Suppressor macrophage treated with lipopolysaccharide for 1 hour (primary cell): Measurements from ENCODE around the gene PTPN1.
"Not testable (repeated sequence)": the region's sequence is repeated elsewhere in the genome, so short reads cannot be mapped to it uniquely, and the experiment has no call there.

Source experiments
- DNase-seq, 3 donors: peaks; one replicate each; pipeline ENCODE4 v3.0.0-alpha.2; 2020 to 2022

PTPN1 gene

DNA sequence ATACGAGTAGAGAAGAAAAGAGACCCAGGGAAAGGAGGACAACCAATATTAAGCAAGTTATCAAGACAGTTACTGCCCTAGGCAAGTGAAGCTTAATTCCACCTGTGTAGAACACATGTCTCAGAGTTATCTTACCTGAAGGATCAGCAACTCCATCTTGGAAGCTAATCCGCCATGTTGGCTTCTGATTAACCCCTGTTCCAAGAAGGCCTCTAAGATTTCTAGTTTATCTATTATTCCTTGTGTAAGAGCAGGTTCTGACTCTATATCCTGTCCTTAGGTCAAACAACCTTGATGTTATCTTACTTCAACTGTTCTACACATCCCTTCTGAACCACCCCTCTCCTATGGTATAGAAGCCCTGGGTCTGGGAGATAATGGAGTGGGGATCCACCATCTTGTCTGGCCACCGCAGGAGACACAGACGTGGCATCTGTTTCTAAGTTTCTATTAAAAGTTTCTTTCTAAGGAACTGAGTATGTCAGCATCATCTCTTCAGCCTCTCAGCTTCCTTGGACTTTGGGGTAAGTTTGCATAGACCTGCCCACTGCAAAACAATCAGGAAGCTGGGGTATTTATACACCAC, 27.7 kb upstream of the PTPN1 start:
- DNase-seq: peak in 2 of 3 donors; percentile 26 to 51

DNA sequence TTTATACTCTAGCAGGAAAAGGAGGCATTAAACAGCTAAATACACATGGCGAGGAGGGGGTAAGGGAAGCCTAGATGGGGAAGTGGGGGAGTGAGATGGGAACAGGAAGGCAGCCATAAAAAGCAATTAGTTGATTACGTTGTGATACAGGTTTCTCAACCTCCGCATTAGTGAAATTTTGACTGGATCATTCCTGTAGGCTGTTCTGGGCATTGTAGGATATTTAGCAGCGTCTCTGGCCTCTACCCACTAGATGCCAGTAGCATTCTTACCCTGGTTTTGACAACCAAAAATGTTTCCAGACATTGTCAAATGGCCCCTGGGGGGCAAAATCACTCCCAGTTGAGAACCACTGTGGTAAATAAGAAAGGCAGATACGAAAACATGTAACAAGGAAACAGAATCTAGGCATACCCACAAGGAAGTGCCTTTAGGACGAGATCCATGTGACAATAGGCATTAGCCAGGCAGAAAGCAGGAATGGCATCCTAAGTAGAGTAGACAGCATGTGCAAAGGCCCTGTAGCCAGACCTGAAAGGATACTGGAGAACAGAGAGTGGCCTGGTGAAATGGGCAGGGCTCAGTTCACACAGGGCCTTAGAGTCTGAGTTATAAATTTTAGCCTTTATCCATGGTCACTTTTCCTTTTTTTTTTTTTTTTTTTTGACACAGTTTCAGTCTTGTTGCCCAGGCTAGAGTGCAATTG, 25.8 kb upstream of the PTPN1 start:
- DNase-seq: peak; percentile 77 to 90 (median 85)

DNA sequence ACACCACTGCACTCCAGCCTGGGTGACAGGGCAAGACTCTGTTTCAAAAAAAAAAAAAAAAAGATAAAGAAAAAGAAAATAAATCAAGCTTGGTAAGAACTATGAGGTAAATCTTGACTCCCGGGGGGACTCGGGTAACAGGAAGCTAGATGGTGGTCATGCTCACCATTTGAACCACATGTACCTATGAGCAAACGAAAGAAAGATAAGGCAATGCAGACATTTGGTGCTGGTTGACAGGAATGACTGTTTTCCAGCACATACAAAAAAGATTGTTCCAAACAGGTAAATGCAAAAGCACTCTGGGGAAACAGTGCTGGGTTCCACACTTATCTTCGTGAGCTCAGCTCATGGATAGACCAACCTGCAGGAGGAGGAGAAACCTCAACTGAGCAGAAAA, 22.8 kb upstream of the PTPN1 start:
- DNase-seq: no peak

DNA sequence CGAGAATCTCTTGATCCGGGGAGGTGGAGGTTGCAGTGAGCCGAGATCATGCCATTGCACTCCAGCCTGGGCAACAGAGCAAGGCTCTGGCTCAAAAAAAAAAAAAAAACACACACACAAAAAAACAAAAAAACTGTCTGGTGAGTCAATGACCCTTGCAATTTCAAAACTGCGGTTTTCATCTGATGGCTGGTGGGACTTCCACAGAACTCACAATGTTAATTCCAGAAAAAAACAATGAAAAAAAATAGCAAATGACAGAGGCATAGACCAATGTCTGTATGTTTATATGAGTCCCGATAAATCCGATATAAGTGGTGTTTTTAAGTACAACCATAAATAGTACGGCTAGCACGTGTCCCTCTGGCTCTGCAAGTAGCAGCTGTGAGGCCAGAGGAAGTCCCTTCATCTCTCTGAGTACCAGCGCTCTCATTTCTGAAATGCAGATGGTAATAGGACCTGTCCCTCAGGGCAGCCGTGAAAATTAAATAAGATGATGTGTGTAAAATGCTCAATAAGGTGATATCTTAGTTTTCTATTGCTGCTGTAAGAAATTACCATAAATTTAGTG, 21.9 kb upstream of the PTPN1 start:
- peak in 1 of 3 donors; percentile 68 for DNase-seq

DNA sequence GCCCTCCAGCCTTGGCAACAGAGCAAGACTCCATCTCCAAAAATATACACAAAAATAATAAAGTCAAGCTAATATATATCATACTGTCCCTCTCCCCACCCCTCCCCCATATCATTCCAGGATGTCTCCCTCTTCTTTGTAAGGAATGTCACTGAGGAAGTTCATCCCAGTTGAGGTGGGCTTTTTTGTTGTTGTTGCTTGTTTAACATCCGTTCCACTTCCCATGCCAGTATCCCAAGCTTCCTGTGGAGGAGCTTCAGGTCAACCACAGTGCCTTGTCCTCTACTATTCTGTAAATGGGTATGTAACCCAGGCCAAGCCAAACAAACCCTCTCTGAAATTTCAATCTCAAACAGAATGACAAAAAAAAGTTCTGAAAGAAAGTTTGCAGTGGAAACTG, 19.0 kb upstream of the PTPN1 start:
- no peak for DNase-seq

DNA sequence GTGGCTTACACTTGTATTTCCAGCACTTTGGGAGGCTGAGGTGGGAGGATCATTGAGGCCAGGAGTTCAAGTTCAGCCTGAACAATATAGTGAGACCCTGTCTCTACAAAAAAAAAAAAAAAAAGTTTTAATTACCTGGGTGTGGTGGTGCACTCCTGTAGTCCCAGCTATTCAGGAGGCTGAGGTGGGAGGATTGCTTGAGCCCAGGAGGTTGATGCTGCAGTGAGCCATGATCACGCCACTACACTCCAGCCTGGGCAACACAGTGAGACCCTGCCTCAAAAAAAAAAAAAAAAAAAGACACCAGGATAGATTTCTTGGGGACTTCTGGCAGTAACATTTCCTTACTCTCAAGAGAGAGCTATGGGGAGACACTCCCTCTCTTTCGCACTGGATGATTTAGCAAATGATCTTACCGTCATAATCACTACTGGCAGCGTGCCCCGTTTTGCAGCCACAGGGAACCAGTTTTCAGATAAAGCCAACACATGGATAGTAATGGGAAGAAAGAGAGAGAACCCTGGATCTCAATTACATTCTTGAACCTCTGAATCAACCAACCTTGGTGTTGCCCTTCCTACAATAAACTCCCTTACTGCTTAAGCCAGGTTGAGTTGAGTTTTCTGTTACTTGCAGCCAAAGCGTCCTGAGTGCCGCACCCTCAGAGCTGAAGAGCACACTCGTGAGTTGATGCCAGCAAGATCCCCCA, 18.1 kb upstream of the PTPN1 start:
- DNase-seq: no peak

DNA sequence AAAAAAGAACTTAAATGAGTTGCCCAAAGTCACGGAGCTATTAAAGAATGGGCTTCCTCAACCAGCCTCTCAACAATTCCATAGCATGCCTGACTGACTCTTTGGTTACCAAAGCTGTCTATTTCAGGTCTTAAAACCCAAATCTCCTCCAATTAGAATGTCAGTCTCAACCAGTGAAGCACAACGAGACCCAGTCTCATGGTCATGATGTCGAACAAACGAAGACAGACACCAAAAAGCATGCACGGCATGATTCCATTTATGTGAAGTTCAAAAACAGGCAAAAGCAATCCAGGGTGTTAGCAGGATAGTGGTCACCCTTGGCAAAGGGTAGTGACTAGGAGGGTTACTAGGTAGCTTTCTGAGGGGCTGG, 16.3 kb upstream of the PTPN1 start:
- no peak for DNase-seq

DNA sequence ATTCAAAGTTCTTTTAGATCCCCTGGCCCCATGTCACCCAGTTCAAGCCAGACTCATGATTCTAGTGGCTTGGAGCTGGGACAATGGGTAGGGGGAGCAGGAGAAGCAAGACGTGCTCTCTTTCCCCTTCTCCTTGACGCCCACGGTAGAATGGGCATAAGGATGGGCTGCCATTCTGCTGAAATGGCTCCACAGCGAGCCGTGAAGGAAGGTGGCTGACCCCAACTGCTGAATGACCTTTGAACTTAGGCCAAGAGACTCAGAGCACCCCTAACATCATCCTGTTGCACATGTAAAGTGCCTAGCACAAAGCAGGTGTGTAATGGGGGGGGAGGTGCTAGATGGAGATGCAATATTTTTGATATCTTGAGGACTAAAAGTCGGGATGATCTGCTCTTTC, 15.8 kb upstream of the PTPN1 start:
- DNase-seq: no peak

DNA sequence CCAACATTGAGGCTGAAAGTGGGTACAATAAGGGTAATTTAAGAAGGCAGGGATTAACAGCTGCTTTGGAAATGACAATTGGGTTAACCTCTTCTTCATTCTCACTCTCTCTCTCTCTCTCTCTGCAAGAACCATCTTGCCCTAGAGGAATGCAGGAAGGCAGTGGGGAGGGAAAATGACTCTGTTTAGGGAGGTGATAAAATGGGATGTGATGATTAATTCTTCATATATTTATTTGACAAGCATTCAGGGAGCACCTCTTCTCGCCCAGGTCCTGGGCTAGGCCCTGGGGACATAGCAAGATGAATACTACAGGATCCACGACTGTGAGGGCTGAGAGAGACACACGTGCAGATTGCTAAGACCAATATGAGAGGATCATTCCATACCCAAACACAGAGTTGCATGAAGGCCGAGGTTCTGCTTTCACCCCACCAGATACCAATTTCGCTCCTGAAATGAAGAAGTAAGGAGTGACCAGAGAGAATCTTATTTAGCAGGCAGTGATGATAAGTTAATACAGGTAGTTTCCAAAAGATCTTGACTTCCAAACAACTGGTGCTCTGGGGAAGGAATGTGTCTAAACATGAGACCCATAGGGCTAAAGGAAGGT, 13.3 kb upstream of the PTPN1 start:
- peak; percentile 59 to 69 (median 67) for DNase-seq

DNA sequence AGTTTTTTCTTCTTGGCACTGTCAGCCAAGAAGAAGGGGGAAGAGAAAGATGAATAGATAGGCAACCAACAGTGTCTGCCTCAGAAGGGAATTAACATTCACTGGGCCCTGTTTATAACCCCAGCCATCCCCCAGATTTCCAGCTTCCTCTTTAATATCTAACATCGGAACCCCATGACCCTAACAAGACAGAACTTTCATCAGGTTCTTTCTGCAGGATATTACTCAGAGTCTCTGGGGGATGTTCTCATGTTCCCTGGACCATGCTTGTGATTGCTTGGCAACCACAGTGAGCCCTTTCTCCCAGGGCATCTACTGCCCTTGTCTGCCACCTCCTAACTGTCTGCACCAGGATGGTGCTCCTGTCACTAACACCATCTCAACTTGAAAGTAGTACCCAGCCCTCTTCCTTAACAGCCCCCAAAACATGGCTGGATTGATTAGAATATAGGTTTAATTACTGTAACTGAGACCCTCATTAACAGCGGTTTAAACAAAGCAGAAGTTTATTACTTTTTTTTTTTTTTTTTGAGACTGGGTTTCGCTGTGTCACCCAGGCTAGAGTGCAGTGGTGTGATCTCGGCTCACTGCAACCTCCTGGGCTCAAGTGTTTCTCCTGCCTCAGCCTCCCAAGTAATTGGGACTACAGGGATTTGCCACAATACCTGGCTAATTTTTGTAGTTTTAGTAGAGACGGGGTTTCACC, 12.0 kb upstream of the PTPN1 start:
- peak; percentile 93 to 98 (median 97) for DNase-seq

DNA sequence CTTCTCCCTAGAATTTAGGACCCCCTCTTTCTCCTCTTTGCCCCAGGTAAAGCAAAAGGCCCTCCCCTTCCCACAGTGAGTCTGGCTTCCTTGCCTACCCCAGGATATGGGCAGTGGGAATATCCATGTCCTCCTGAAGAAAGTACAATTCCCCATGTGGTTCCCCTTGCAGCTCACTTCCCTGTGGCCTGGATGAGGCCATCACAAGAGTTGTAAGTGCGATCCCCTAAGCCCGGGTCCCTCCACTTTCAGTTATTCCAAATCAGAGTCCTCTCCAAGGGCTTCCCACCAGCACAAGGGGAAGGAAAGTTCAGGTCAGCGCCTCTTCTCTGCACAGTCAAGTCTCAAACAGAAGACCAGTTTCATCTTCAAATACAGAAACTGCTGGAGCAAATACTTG, 10.2 kb upstream of the PTPN1 start:
- DNase-seq: peak; percentile 57 to 80 (median 78)

DNA sequence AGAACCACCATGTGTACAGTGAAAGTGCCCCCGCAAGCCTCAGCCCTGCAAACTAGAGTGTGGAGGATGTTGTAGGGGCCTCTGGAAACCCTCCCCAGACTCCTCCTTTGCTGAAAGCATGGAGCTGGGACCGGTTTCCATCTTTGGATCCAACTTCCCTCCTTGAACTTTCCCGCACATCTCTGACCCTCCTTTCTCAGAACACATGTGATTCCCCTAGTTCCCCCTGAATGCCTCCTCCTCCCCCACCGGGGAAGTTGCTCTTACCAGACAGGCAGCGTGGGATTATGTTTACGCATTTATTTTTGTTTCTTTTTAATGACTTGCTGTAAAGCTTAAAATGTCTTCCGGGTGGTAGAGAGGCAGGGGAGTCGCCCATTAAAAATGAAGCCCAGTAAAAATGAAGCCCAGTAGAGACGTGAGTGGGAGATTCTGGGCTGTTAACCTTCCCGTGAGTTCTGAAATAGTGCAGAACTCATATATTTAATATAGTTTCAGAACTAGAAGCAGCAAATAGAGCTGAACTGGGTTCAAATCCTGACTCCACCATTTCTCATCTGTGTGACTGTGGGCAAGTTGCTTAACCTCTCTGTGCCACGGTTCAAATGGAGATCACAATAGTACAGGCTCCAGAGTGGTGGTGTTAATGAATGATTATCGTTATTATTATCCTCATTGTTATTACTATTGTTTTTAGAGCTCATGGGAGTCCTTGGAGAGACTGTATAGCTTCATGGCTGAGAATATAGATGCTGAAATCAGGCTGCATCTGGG, 8.0 kb upstream of the PTPN1 start:
- DNase-seq: peak; percentile 90 to 98 (median 94)

DNA sequence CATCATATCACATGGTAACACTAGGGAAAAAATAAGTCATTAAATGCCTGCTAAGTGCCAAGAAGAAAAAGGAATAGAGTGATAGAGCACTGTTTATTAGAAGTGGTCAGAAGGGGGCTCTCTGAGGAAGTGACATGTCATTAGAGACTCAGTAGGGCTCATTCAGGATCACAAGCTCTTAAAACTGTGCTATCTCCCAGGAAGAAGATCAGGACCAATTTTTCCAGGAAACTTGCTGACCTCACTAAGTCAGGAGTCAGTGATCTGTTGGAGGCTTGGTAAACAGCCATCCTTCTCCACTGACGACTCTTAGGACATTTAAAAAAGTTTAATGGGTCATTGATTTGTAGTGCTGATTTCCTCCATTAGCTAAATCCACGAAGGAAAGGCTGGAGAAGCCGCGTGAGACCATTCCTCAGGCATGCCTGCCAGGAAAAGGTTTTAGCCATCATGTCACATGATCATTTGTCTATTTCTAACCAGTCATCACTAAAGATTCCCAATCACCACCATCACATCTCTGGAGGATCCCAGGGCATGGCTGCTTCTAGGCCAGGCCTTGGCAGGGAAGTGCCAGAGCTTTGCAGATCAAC, 5.9 kb upstream of the PTPN1 start:
- DNase-seq: peak; percentile 53 to 91 (median 76)

DNA sequence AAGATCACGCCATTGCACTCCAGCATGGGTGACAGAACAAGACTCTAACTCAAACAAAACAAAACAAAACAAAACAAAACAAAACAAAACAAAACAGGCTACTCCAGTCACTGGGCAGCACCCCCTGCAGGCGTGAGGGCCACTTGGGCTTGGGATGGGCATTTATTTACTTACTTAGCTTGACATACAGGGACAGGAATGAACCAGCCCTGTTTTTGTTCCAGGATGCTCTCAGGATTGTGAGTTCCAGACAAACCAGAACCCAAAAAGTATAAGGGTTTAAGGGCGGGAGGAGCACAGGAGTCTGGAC, 4.0 kb upstream of the PTPN1 start:
- DNase-seq: peak in 2 of 3 donors; percentile 53 to 60

DNA sequence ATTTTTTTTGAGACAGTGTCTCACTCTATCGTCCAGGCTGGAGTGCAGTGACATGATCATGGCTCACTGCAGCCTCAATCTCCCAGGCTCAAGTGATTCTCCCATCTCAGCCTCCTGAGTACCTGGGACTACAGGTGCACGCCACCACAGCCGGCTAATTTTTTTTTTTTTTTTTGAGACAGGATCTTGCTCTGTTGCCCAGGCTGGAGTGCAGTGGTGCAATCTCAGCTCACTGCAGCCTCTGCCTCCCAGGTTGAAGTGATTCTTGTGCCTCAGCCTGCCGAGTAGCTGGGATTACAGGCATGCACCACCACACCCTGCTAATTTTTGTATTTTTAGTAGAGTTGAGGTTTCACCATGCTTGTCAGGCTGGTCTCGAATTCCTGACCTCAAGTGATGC, 2.4 kb upstream of the PTPN1 start:
- not testable (repeated sequence) for DNase-seq

DNA sequence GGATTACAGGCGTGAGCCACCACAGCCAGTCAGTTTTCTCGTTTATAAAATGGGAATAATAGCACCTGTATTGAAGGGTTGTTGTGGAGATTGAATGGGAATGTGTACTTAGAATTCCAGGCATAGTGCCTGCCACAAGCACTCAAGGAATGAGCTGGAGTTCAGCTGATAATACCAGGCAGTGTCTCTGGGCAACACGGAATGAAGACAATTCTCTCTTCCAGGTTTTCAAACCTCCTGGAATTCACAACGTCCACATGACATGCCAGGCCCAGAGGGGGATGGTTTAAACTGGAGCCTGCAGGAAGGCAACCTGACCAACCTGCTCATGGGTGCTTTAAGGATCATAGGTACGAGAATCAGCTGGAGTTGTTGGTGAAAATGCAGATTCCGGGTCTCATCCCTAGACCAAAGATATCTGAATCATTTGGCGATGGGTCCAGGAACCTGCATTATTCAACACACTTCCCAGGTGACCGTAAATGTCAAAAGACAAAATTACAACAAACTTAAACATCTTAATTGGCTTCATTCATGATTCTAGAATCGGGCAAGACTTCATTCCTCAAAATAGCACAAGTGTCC, 1.9 kb upstream of the PTPN1 start:
- no peak for DNase-seq

DNA sequence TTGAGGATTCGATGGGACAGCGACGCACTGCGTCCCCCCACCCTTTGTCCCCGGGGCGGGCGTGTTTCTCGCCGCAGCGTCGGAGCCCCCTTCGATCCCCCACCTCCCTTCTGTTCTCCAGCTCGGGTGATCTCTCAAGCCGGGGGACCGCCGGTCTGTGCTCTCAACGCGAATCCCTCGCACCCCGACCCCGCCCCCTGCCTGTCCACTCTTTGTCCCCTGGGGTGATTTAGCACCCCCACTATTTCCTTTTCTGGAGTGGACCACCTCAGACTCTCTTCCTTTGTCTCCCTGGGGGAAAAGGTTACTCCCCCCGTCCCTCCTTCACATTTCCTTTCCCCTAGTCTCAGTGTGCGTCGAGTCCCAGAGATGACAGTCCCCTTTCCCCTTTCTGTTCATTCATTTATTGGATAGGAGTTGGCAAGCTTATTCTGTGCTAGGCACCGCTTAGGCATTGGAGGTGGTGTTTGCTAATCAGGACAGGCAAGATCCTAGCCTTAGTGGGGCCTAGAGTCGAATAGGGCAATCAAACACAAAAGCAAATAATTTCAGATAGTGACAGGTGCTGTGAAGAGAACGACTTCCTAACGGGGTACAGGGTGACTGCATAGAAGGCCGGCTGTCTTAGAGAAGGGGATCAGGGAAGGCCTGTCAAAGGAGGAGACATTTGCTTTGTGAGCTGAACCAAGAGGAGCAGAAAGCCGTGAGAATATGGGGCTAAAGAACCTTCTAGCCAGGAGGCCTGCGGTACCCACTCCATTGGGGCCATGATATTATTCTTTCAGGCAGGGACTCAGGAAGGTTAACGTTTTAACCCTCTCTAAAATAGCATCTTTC, 741 bp downstream of the PTPN1 start:
- DNase-seq: peak in 2 of 3 donors; percentile 50 to 51

DNA sequence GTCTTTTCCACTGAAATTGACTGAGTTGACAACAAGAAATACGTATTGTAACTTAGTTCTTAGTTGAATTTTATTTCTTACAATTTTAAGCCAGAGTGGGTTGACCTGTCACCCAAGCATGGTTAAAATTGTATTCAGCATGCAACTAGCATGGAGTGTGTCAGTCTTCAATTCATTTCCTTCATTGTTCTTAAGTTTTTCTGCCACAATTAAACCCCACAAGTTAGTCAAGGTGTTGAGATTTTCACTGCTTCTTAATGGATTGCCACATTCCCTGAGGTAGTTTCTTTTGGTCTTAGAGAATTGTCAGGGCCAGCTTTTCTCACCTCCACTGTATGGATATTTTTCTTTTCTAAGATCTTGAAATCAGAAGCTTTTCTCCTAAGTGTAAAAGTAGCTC, 2.1 kb downstream of the PTPN1 start:
- DNase-seq: peak in 1 of 3 donors; percentile 19

DNA sequence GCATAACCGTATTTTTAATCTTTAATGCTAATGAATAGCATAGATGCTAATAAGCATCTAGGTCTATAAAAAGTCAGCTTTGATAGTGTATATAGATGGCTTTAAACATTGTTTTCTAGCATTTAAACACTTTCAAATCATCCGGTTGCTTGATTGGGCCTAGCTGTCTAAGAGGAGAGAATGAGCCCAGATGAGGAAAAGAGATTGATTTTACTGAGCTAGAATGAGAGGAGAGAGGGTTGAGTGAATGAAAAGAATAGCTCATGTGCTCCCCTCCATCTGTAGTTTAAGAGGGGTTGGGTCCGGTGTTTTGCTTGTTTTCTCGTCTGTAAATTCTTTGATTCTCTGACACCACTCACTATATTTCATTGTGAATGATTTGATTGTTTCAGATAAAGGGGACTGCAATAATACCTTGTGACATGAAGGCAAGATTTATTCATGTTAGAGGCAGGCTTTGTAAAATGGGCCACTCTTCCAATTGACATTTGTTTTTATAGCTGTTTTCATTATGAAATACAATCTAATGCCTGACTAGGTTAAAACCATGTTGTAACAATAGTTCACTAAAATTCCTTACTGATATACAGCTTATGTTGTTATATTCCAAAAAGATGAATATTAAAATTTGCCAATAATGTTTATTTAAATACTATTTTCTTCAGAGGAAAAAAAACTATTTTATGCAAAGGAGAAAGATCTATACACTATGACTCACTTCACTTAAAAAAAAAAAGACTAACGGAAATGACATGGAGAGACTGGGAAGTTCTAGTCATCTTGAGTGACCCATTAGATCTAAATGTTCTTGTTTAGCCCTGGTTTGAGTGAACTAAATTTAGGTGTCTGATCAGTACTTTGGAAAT, 3.2 kb downstream of the PTPN1 start:
- DNase-seq: peak; percentile 47 to 90 (median 82)

DNA sequence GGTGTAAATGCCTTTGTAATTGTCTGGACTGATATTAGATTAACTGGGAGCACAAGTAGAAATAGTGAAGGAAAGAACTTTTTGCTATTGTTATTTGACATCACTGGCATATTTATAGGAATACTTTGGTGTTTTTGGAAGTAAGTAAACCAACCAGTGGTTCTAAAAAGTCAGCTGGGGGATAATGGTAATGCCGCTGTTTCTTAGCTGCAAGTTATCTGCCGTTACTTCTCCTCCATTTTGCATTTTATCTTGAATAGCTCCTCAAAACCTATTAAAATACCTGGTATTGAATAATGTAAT, 3.8 kb downstream of the PTPN1 start:
- DNase-seq: no peak
